IPS-15b (cell line): Measurements from ENCODE around the gene METTL27.
A peak's percentile ranks its signal among the peaks of the same experiment; 100 is the strongest.
"Not testable (repeated sequence)": the region's sequence is repeated elsewhere in the genome, so short reads cannot be mapped to it uniquely, and the experiment has no call there.

Source experiments
- H3K27me3 ChIP-seq: one replicate; pipeline ENCODE4 v1.6.1; 2013; ENCODE audit warnings: low read length; ENCODE audit not compliant: control insufficient read depth, insufficient read depth
- H3K36me3 ChIP-seq: one replicate; pipeline ENCODE4 v1.6.1; 2013; ENCODE audit warnings: low read length; ENCODE audit not compliant: control insufficient read depth, insufficient read depth
- H3K4me1 ChIP-seq: one replicate; pipeline ENCODE4 v1.6.1; 2013; ENCODE audit warnings: mild to moderate bottlenecking, low read length; ENCODE audit not compliant: control insufficient read depth, insufficient read depth
- H3K4me3 ChIP-seq: one replicate; pipeline ENCODE4 v1.5.1; 2013; ENCODE audit warnings: low read depth, low read length
- H3K9ac ChIP-seq: one replicate; pipeline ENCODE4 v1.6.1; 2013; ENCODE audit warnings: low read depth, mild to moderate bottlenecking, low read length
- H3K9me3 ChIP-seq: one replicate; pipeline ENCODE4 v1.6.1; 2013; ENCODE audit warnings: mild to moderate bottlenecking, low read length; ENCODE audit not compliant: control insufficient read depth, insufficient read depth

The METTL27 gene, protein sequence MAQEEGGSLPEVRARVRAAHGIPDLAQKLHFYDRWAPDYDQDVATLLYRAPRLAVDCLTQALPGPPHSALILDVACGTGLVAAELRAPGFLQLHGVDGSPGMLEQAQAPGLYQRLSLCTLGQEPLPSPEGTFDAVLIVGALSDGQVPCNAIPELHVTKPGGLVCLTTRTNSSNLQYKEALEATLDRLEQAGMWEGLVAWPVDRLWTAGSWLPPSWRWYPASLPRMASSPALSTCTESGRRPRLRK

DNA sequence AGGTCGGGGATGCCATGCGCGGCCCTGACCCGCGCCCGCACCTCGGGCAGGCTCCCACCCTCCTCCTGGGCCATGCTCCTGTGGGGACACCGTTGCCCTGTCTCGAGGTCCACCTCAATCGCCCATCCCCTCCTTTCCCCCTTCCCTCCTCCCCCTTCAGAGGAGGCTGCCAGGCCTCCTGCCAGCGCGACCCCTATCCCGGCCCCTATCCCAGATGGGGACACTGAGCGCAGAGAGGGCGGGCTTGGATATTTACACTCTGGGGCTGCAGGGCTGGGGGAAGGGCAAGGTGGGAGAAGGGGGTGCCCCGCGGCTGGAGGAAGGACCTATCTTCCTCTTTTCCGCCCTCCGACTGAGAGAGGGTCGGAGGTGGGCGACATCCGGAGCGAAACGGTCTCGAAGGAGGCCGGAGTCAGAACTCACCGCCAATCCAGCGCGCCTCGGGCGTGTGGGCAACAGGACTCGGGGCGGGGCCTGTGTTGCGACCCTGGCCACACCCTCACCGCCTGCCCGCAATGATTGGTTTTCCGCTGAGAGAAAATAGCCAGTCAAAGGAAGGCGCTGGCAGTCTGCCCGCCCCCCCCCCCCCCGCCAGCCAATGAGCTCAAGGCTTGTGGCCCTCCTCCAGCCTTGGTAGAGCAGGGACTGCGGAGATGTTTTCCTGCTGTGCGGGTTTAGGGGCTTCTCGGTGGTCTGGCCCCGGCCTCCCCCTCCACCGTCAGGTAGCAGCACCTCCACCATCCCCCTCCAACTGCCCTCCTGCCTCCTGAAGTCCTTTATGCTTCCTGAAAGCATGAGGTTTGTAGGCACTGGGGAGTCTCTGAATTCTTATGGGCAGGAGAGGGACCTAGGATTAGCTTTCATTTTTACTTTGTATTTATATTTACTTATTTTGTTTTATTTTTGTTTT lies at the start of gene METTL27:
Gene METTL27, minus strand, starts transcription at position 450 of the 910 bp plus-strand sequence. Its CDS starts 376 bp downstream, at position 74.
- no peaks in the 10 kb centered on the region for H3K9me3 ChIP-seq
- no peaks in the 10 kb centered on the region for H3K36me3 ChIP-seq
- peak within 1 kb of the TSS; percentile 47 for H3K9ac ChIP-seq
- peak within 1 kb of the TSS; percentile 71 for H3K4me3 ChIP-seq
- H3K27me3 ChIP-seq, result no peaks in the 10 kb centered on the region
- peaks cover 3% of the 10 kb centered on the region for H3K4me1 ChIP-seq

DNA sequence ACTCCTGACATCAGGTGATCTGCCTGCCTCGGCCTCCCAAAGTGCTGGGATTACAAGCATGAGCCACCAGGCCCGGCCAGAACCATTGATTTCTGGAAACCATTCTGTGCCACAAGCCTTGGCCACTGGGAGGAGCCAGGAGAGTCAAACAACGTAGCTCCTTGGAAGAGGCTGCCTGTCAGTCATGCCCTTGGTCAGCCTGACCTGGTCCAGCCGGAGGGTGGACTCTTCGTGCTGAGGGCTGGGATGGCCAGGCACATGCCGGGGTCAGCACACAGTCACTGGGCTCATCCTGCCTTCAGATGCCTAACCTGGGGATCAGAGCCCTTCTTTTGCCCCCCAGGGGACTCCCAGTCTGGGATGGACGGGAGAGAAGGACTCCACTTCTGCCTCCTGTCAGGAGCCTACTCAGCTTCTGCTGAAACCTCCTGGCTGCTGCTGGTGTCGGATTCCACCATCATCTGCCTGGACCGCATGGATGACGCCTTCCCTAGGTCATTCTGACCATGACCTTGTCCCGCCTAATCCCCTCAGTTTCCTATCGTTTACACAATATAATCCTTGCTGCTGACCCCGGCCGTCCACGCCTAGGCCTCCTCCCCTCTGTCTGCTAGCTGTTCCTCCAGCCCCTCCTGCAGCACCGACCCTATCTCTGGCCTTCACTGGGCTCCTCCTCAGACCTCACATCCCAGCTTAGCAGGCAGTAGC lies 49.0 kb upstream of the METTL27 start:
- H3K4me3 ChIP-seq, result no peak overlapping the region
- no peaks in the 10 kb centered on the region for H3K27me3 ChIP-seq
- H3K9ac ChIP-seq, result no peak overlapping the region
- H3K36me3 ChIP-seq, result no peaks in the 10 kb centered on the region
- H3K9me3 ChIP-seq, result no peaks in the 10 kb centered on the region
- H3K4me1 ChIP-seq, result no peaks in the 10 kb centered on the region

DNA sequence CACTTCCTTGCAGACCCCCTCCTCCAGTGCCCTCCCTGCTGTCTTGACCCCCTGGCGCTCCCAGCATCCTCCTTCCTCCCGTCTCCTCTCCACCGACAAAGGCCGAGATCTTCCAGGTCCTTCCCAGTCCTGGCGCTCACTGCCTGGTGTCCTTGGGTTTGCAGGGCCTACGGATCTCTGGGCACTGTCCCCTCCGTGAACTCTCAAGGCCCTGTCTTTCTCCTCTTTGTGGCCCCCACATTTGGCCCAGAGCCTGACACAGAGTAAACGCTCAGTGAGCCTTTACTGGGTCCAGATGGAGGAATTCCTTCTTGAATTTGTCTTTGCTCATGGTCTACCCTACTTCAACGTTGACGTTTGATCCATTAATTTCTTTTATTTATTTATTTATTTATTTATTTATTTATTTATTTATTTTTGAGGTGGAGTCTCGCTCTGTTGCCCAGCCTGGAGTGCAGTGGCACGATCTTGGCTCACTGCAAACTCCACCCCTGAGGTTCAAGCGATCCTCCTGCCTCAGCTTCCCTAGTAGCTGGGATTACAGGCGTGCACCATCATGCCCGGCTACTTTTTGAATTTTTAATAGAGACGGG lies 48.3 kb upstream of the METTL27 start:
- Histone ChIP-seq H3K9ac (no peak overlapping the region), H3K36me3 (no peaks in the 10 kb centered on the region), H3K27me3 (no peaks in the 10 kb centered on the region), H3K4me1 (no peaks in the 10 kb centered on the region), H3K4me3 (no peak overlapping the region), H3K9me3 (no peaks in the 10 kb centered on the region)

DNA sequence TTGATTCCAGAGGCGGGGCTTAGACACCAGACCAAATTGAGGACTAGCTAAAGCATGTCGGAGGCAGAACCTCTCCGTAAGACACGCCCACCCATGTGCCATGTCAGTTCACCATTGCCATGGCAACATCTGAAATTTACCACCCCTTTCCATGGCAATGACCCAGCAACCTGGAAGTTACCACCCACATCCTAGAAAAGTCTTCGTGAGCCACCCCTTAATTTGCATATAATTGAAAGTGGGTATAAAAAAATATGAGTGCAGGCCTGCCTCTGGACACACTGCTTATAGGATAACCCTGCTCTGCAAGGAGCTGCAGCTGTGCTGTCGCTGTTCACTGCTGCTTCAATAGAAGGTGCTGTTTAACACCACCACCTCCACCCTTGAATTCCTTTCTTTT lies 46.6 kb upstream of the METTL27 start:
- no peak overlapping the region for H3K9ac ChIP-seq
- H3K4me1 ChIP-seq, result no peaks in the 10 kb centered on the region
- H3K36me3 ChIP-seq, result no peaks in the 10 kb centered on the region
- H3K4me3 ChIP-seq, result no peak overlapping the region
- no peaks in the 10 kb centered on the region for H3K9me3 ChIP-seq
- H3K27me3 ChIP-seq, result no peaks in the 10 kb centered on the region

DNA sequence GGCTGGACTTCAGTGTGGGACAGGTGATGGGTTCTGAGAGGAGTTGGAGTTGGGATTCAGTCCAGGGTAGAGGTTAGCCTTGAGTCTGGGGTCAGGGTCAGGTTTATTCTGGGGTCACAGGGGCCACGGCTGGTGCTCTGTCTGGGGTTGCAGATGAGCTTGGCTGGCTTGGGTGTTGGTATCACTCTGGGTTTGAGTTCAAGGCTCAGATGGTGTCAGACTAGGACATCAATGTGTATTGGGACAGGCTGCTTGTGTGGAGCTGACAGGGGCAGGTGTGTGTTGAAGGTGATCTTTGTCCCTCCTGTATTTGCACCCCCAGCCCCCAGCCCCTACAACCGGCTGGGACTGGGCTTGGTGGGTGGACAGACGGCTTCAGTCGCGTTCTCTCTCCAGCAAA lies 45.4 kb upstream of the METTL27 start:
- no peaks in the 10 kb centered on the region for H3K4me1 ChIP-seq
- H3K36me3 ChIP-seq, result no peaks in the 10 kb centered on the region
- H3K9ac ChIP-seq, result no peak overlapping the region
- H3K4me3 ChIP-seq, result no peak overlapping the region
- H3K27me3 ChIP-seq, result no peaks in the 10 kb centered on the region
- H3K9me3 ChIP-seq, result no peaks in the 10 kb centered on the region

DNA sequence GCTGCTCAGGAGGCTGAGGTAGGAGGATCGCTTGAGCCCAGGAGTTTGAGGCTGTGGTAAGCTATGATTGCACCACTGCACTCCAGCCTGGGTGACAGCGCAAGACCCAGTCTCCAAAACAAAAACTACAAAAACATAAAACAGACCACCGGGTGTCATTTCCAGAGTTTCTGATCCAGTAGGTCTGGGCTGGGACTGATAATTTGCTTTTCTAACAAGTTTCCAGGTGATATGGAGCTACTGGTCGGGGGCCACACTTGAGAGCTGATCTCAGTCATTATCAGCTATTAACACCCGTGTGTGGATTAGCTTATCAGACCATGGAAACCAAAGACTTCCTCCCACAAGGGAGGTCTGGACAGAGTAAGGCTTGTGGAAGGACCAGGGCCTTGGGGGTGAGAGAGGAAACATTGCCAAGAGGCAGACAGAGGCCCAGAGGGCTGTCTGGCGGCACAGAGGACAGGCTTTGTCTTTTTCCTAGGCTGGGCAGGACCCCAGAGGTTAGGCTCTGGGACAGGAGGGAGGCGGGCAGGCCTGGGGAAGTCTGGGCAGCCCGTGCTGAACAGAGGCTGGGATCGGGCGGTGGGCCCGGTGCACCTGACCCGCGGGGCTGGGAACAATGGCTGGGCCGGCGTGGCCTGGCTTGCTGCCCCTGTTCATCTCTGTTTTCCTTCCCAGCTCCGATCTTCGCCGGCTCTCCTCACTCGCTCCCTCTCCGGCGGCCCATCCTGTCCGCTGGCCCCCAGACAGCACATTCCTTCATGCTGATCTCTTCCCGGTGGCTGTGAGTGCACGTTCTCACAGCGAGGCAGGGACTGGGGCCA lies 43.9 kb upstream of the METTL27 start:
- H3K9me3 ChIP-seq, result no peaks in the 10 kb centered on the region
- no peaks in the 10 kb centered on the region for H3K4me1 ChIP-seq
- H3K4me3 ChIP-seq, result no peak overlapping the region
- no peaks in the 10 kb centered on the region for H3K27me3 ChIP-seq
- no peaks in the 10 kb centered on the region for H3K36me3 ChIP-seq
- no peak overlapping the region for H3K9ac ChIP-seq

DNA sequence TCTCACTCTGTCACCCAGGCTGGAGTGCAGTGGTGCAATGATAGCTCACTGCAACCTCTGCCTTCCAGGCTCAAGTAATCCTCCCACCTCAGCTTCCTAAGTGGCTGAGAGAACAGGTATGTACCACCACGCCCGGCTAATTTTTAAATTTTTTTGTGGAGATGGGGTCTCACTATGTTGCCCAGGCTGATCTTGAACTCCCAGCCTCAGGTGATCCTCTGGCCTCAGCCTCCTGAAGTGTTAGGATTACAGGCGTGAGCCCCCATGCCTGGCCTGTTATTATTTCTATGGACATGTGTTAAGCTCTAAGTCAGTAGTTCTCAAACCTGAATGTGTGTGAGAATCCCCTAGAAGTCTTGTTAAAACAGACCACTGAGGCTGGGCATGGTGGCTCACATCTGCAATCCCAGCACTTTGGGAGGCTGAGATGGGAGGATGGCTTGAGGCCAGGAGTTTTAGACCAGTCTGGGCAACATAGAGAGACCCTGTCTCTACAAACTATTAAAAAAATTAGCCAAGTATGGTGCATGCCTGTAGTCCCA lies 43.2 kb upstream of the METTL27 start:
- Histone ChIP-seq H3K4me1 (no peaks in the 10 kb centered on the region), H3K4me3 (no peak overlapping the region), H3K9ac (no peak overlapping the region), H3K36me3 (no peaks in the 10 kb centered on the region), H3K27me3 (no peaks in the 10 kb centered on the region), H3K9me3 (no peaks in the 10 kb centered on the region)

DNA sequence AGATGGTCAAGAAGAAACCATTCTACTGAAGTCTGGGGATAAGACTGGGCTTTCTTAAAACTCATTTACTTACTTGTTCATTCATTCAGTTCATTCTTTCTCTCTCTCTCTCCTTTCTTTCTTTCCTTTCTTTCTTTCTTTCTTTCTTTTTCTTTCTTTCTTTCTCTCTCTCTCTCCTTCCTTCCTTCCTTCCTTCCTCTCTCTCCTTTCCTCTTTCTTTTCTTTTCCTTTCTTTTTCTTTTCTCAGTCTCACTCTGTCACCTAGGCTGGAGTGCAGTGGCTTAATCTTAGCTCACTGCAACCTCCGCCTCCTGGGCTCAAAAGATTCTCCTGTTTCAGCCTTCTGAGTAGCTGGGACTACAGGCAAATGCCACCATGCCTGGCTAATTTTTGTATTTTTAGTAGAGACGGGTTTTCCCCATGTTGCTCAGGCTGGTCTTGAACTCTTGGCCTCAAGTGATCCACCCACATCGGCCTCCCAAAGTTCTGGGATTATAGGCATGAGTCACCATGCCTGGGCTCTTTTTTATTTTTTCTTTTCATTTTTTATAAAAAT lies 42.6 kb upstream of the METTL27 start:
- H3K4me1 ChIP-seq, H3K27me3 ChIP-seq, H3K9me3 ChIP-seq, H3K36me3 ChIP-seq, H3K4me3 ChIP-seq, H3K9ac ChIP-seq: not testable (repeated sequence)

DNA sequence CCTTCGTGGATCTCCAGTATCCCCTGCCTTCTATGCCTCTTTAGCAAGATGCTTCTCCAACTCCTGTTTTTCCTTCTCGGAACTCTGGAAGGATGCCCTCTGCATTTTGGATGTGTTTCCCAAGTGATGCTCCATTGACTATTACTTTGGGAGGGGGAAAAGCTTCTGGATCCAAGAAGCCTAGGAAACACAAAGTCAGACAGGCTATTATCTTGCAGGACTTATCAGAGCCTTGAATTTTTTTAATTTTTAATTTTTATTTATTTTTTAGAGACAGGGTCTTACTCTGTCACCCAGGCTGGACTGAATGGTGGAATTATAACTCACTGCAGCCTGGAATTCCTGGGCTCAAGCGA lies 39.7 kb upstream of the METTL27 start:
- no peak overlapping the region for H3K9ac ChIP-seq

DNA sequence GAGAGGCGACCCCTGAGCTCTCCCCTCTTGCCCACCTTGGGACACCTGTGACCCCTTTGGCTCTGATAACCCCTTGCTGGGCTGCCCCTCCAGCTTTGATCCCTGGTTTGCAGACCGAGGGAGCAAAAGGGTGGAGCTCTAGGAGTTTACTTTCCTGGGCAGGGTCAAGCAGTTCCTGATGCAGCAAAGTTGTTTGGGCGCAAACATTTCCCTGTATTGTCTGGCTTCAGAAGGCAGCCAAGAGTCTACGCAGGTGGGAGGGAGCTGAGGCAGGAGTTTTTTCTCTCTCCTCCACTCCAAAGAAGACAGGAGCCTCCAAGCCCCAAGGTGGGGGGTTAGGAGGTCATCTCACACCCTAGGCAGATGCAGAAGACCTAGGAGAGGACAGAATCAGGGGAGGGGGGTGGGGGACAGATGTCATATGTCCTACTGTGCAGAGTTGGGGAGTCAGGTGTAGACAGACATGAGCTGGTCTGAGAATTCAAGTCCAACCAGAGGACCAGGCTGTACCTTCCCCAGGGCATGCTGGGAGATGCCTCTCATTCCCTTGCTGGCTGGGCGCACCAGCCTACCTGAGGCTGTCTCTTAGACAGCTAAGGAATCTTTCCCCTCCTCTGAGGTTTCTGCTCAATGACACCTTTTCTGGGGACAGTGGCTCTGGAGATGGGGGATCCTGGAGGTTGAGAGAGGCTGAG lies 39.2 kb upstream of the METTL27 start:
- Histone ChIP-seq H3K4me3 (no peak overlapping the region), H3K9me3 (no peaks in the 10 kb centered on the region), H3K9ac (no peak overlapping the region), H3K27me3 (no peaks in the 10 kb centered on the region), H3K36me3 (no peaks in the 10 kb centered on the region), H3K4me1 (no peaks in the 10 kb centered on the region)

More for the DNA sequence above, 39.7 kb upstream of the METTL27 start:
- H3K4me1 ChIP-seq, result no peaks in the 10 kb centered on the region
- H3K4me3 ChIP-seq, result no peak overlapping the region
- no peaks in the 10 kb centered on the region for H3K27me3 ChIP-seq
- H3K36me3 ChIP-seq, result no peaks in the 10 kb centered on the region
- H3K9me3 ChIP-seq, result no peaks in the 10 kb centered on the region
